Vagina (tissue), 2 donors: ENCODE measurements around the gene MAGEB3. TPM values are rescaled to one million over a fixed set of nuclear protein-coding genes. Genes with fewer than 3 reads are reported as not detected.

Experiments
- DNase-seq, 2 donors: peaks; one replicate each; pipeline ENCODE4 v3.0.0-alpha.2; 2017; ENCODE audit errors: extremely low spot score in 2 of 2
- H3K27ac ChIP-seq: fragments of 200-600 bp; sonication (generic); one replicate; pipeline ENCODE4 v1.5.1; 2019
- H3K27me3 ChIP-seq: fragments of 200-600 bp; sonication (generic); one replicate; pipeline ENCODE4 v1.5.1; 2019
- H3K36me3 ChIP-seq, 2 donors: fragments of 200-600 bp; sonication (generic); one replicate each; pipeline ENCODE4 v1.5.1; 2017 to 2019
- H3K4me1 ChIP-seq: fragments of 200-600 bp; sonication (generic); one replicate; pipeline ENCODE4 v1.5.1; 2019
- H3K4me3 ChIP-seq, 2 donors: fragments of 200-600 bp; sonication (generic); 1 replicate in 1 of 2; 2 replicates in 1 of 2; pipeline ENCODE4 v1.5.1; 2016 to 2019
- H3K9me3 ChIP-seq: fragments of 200-600 bp; sonication (generic); one replicate; pipeline ENCODE4 v1.5.1; 2019
- POLR2A ChIP-seq, 2 donors: fragments of 450-650 bp; IDR thresholded peaks; one replicate each; pipeline ENCODE4 v1.6.1; 2017; ENCODE audit warnings: antibody characterized with exemption in 2 of 2, mild to moderate bottlenecking in 2 of 2, moderate library complexity in 2 of 2
- POLR2AphosphoS5 ChIP-seq, 2 donors: sonication (generic); formaldehyde crosslinking; IDR thresholded peaks; one replicate each; pipeline ENCODE4 v1.9.0; 2017; ENCODE audit warnings: antibody characterized with exemption in 2 of 2, mild to moderate bottlenecking in 2 of 2, low read depth in 1 of 2; ENCODE audit not compliant: insufficient read depth in 1 of 2
- intact Hi-C: fragments of 100-400 bp; cut with DNase I; formaldehyde crosslinking; loops from one replicate; pipeline ENCODE4 v1.15.1; 2023
- total RNA-seq: library from RNA; depleted of rRNA; stranded (reverse); fragments of >200 nt; gene quantifications from one replicate; pipeline ENCODE4 v1.2.3, GENCODE V29; 2016
- TF ChIP-seq, protein P1 (sequence below), 3 experiments: fragments of 450-650 bp in 2 of 3; fragments of 200-600 bp in 1 of 3; sonication (generic) in 1 of 3; IDR thresholded peaks; one replicate each; pipeline ENCODE4 v1.5.1; 2017 to 2019; ENCODE audit warnings: antibody characterized with exemption in 3 of 3, mild to moderate bottlenecking in 2 of 3, moderate library complexity in 2 of 3

MAGEB3 gene
- total RNA-seq, 1 donor from 2014 or later, result not detected

DNA sequence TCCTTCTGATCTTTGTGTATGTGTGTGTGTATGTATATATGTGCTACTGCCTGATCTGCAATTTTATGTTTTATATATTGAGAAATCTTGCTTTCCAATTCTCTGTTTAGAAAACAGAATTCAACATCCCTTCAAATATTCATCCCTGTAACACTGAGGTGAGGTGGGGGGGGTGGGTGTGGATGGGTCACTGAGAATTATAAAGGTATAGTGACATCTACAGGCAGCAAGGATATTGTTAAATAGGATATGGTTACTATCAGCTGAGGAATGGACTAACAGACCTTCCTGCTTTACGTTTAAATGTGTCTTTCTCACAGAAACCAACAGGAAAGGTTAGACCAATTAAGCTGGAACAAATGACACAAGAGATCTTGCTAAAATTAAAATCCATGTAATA, 34.1 kb upstream of the MAGEB3 start:
- no peak overlapping the region for H3K4me3 ChIP-seq
- TF ChIP-seq POLR2A (IDR thresholded peaks at IDR 0.05), result no peak
- TF ChIP-seq, protein P1, sequence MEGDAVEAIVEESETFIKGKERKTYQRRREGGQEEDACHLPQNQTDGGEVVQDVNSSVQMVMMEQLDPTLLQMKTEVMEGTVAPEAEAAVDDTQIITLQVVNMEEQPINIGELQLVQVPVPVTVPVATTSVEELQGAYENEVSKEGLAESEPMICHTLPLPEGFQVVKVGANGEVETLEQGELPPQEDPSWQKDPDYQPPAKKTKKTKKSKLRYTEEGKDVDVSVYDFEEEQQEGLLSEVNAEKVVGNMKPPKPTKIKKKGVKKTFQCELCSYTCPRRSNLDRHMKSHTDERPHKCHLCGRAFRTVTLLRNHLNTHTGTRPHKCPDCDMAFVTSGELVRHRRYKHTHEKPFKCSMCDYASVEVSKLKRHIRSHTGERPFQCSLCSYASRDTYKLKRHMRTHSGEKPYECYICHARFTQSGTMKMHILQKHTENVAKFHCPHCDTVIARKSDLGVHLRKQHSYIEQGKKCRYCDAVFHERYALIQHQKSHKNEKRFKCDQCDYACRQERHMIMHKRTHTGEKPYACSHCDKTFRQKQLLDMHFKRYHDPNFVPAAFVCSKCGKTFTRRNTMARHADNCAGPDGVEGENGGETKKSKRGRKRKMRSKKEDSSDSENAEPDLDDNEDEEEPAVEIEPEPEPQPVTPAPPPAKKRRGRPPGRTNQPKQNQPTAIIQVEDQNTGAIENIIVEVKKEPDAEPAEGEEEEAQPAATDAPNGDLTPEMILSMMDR (IDR thresholded peaks at IDR 0.05), result no peak
- no peak for TF ChIP-seq POLR2AphosphoS5 (IDR thresholded peaks at IDR 0.05; ENCODE audit: insufficient read depth in 1 of 2, low read depth in 1 of 2)
- H3K4me1 ChIP-seq, result no peaks in the 10 kb centered on the region
- intact Hi-C loops, result no loop called here
- no peak overlapping the region for H3K27ac ChIP-seq
- H3K27me3 ChIP-seq, result no peaks in the 10 kb centered on the region
- DNase-seq, result no peak
- H3K9me3 ChIP-seq, result no peaks in the 10 kb centered on the region
- H3K36me3 ChIP-seq, result no peaks in the 10 kb centered on the region

DNA sequence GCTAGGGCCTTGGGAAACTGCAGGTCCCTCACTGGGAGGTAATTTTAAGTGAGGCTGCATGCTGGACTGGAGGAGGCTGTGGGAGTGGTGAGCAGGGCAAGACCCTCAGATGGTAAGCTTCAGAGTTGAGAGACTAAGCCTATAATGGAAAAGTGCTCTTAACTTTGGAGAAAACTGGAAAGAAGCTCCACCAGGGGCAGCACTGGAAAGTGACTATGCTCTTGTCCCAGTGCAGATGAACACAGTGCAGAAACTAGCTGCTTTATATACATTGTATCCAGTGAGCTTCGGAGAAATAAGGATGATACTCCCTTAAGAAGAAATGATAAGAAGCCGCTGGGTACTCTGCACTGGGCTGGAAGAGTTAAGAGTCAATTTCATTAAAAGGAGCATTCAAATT, 18.3 kb upstream of the MAGEB3 start:
- Histone ChIP-seq H3K36me3 (no peaks in the 10 kb centered on the region), H3K27ac (no peak overlapping the region), H3K9me3 (no peaks in the 10 kb centered on the region), H3K4me3 (no peak overlapping the region), H3K4me1 (no peaks in the 10 kb centered on the region), H3K27me3 (no peaks in the 10 kb centered on the region)
- DNase-seq, result no peak
- TF ChIP-seq POLR2A (IDR thresholded peaks at IDR 0.05) (no peak), POLR2AphosphoS5 (IDR thresholded peaks at IDR 0.05; ENCODE audit: insufficient read depth in 1 of 2, low read depth in 1 of 2) (no peak)
- TF ChIP-seq, protein P1 (IDR thresholded peaks at IDR 0.05), result no peak
- intact Hi-C loops, result no loop called here

DNA sequence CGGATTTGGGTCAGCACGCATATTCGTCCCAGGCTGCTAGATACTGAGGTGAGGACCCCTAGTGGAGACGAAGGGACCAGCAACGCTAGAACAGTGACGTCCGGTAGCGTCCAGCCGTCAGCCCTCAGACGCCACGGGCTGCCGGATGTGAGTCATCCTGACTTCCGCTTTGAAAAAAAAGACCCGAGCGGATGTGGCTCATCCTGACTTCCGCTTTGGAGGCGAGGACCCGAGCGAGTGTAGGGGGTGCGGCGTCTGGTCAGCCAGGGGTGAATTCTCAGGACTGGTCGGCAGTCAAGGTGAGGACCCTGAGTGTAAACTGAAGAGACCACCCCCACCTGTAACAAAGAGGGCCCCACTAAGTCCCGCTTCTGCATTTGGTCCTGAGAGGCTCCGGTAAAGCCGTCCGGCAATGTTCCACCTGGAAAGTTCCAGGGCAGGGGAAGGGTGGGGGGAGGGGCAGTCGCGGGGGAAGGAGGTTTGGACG, 15.1 kb upstream of the MAGEB3 start, which contains the start of gene MAGEB2:
Gene MAGEB2 (plus strand): TSS at position 207 of the 487 bp plus-strand sequence. CDS start 3,018 bp downstream, outside the sequence.
- no peak within 1 kb of the TSS for H3K27ac ChIP-seq
- H3K36me3 ChIP-seq, result no peaks in the 10 kb centered on the region
- TF ChIP-seq POLR2AphosphoS5 (IDR thresholded peaks at IDR 0.05; ENCODE audit: insufficient read depth in 1 of 2, low read depth in 1 of 2), result no peak
- H3K27me3 ChIP-seq, result no peaks in the 10 kb centered on the region
- no peak for DNase-seq
- no peaks in the 10 kb centered on the region for H3K9me3 ChIP-seq
- no peaks in the 10 kb centered on the region for H3K4me1 ChIP-seq
- intact Hi-C loops, result no loop called here
- no peak within 1 kb of the TSS for H3K4me3 ChIP-seq

DNA sequence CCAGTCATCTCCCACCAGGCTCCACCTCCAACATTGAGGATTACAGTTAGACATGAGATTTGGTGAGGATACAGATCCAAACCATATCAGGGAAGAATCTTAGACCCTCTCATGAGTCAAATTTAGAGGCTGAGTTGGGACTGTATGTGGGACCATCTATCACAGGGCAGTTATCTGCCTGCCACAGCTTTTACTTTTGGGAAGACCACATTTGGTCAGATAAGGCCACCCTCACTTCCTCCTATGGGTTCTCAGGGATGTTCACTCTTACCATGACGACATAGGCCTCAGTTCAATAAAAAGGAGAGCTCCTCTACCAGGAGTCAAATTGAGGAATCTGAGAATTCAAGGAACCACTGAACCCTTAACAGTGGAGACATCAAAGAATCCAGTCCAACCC, 13.0 kb upstream of the MAGEB3 start:
- no peaks in the 10 kb centered on the region for H3K4me1 ChIP-seq
- H3K9me3 ChIP-seq, result no peaks in the 10 kb centered on the region
- no peak for DNase-seq
- intact Hi-C loops, result no loop called here
- H3K27me3 ChIP-seq, result no peaks in the 10 kb centered on the region
- H3K36me3 ChIP-seq, result no peaks in the 10 kb centered on the region
- no peak overlapping the region for H3K4me3 ChIP-seq
- TF ChIP-seq, protein P1 (IDR thresholded peaks at IDR 0.05), result no peak
- H3K27ac ChIP-seq, result no peak overlapping the region

DNA sequence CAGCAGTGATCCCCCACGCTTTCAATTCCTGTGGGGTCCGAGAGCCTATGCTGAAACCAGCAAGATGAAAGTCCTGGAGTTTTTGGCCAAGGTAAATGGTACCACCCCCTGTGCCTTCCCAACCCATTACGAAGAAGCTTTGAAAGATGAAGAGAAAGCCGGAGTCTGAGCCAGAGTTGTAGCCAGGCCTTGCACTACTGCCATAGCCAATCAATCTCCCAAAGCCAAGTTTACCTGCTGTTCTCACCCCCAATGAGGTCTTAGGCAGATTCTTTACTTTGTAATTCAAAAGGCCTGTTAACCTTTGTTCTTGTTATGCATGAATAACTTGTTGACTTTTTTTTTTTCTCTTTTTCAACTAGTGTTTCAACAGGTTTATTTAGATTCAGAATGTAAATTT, 11.1 kb upstream of the MAGEB3 start:
- TF ChIP-seq POLR2A (IDR thresholded peaks at IDR 0.05) (no peak), POLR2AphosphoS5 (IDR thresholded peaks at IDR 0.05; ENCODE audit: insufficient read depth in 1 of 2, low read depth in 1 of 2) (no peak)
- TF ChIP-seq, protein P1 (IDR thresholded peaks at IDR 0.05), result no peak
- Histone ChIP-seq H3K27ac (no peak overlapping the region), H3K4me1 (no peaks in the 10 kb centered on the region), H3K4me3 (no peak overlapping the region), H3K27me3 (no peaks in the 10 kb centered on the region), H3K36me3 (no peaks in the 10 kb centered on the region), H3K9me3 (no peaks in the 10 kb centered on the region)
- DNase-seq, result no peak
- intact Hi-C loops, result no loop called here
